Forelimb muscle (tissue), 1 donor: Measurements from ENCODE around the gene PIGN. TPM values are rescaled to one million over a fixed set of nuclear protein-coding genes. Genes with fewer than 3 reads are reported as not detected.
"Not testable (repeated sequence)": the region's sequence is repeated elsewhere in the genome, so short reads cannot be mapped to it uniquely, and the experiment has no call there.

Experiments
- DNase-seq: peaks from one replicate; pipeline ENCODE4 v3.0.0-alpha.2; 2013; ENCODE audit warnings: low read depth
- polyA plus RNA-seq: library from polyadenylated mRNA; unstranded; fragments of 120-200 nt; gene quantifications from one replicate; pipeline ENCODE4 v1.2.1, GENCODE V29; 2013; ENCODE audit not compliant: insufficient read length

The PIGN gene
- polyA plus RNA-seq, 1 donor: 17.4 TPM

DNA sequence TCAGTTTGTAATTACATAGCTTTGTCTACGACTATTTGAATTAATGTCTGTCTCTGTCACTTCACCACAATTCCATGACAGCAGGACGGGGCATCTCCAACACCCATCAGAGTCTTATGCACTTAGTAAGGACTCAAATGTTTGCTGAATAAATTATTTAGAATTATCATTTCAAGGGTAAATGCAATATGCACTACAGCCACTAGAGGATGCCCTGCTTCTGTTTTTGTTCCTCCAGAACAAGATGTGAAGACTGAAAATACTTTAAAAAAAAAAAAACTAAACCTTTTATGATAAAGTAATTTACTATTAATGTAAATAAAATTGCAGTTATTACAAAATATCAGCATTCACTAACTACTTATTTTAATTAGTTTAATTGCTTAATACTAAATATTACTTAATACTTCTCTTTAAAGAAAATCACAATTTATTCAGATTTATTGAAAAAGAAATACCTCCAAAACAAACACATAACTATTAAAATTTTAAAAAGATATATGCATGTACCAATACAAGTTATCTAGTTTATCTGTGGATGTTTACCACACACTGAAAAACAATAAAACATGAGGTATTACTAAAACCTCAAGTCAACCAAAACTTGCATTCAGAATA, 3.2 kb downstream of the PIGN start:
- DNase-seq: peak; percentile 32

DNA sequence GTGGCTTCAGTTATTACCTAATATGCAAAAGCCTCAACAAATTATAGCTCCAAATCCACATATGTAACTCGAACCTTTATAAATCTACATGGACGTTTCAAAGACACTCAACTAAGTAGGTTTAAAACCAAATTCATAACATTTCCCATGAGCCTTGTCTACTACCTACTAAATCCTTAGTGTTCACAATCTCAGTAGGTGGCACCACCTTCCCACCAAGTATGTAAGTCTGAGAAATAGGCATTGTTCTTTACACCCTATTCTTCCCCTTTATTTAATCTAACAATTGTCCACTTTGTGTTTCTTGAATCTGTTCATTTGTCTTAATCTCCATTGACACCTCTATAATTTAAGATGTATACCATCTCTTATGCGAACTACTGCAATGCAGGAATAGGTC, 4.6 kb downstream of the PIGN start:
- DNase-seq: no peak

DNA sequence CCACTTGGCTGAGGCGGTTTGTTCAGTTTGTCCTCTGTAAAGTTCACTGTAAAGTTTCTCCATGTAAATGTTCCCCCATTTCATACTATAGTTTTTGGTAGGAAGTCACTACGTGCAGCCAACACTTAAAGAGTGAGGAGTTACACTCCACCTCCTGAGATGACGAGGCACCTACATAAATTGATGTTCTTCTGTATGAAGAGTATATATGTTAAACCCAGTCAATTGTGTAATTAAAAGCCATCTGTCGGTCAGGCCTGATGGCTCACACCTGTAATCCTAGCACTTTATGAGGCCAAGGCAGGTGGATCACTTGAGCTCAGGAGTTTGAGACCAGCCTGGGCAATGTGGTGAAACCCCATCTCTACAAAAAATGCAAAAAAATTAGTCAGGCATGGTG, 7.6 kb downstream of the PIGN start:
- no peak for DNase-seq

DNA sequence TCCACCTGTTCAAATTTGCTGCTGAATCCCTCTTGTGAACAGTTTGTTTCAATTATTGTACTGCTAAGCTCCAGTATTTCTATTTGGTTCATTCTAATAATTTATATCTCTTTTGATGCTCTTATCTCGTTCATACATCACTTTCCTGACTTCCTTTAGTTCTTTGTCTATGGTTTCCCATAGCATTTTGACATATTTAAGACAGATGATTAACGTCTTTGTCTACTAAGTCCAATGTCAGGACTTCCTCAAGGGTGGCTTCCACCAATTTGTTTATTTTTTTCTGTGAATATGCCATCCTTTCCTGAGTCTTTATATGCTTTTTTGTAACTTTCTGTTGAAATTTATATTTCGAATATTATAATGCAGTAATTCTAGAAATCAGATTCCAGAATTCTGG, 9.6 kb downstream of the PIGN start:
- no peak for DNase-seq

DNA sequence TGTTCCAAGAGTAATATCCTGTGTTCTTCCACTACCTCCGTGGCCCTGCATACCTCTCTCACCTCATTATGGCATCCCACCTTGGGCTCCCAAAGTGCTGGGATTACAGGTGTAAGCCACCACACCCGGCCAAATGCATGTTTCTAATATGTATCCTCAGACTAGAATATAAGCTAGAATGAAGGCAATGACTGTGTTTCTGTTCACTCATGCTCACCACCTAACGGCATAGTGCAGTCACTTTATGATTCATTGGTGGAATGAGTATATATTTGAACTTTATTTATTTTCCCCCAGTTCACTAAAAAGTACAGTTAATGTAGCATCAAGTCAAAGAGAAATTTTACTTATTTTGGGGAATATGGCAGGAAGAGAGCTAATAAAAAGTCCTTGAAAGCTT, 11.3 kb downstream of the PIGN start:
- DNase-seq: no peak

DNA sequence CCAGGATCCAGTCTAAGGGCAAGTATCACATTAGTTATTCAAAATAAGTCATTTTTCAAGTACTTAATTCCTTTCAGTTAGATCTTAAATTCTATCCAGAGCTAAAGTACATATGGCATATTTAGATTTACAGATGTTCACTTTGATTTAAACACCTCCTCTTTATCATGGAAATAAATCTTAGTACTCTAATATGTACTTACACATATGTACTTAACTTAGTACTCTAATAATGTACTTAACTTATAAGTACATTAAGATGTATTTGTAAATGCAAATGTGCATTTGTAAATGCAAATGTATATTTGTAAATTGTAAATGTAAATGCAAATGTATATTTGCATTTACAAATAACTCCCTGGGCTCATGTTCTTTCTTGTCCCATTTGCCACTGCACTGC, 14.6 kb downstream of the PIGN start:
- DNase-seq: no peak

DNA sequence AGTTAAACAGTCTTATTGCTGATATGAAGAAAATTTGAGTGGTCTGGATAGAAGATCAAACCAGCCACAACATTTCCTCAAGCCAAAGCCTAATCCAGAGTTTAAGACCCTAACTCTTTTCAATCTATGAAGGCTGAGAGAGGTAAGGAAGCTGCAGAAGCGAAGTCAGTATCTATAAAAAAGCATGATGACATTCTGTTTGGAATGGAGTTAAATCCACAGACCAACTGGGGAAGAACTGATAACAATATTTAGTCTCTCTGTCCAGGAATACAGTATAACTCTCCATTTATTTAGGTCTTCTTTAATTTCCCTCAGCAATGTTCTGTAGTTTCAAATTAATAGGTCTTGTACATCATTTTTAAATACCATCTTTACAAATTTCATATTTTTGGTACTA, 16.0 kb downstream of the PIGN start:
- DNase-seq: no peak

DNA sequence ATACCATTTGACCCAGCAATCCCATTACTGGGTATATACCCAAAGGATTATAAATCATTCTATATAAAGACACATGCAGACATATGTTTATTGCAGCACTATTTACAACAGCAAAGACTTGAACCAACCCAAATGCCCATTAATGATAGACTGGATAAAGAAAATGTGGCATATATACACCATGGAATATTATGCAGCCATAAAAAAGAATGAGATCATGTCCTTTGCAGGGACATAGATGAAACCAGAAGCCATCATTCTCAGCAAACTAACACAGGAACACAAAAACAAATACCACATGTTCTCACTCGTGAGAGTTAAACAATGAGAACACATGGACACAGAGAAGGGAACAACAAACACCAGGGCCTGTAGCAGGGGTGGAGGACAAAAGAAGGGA, 20.3 kb downstream of the PIGN start:
- not testable (repeated sequence) for DNase-seq

DNA sequence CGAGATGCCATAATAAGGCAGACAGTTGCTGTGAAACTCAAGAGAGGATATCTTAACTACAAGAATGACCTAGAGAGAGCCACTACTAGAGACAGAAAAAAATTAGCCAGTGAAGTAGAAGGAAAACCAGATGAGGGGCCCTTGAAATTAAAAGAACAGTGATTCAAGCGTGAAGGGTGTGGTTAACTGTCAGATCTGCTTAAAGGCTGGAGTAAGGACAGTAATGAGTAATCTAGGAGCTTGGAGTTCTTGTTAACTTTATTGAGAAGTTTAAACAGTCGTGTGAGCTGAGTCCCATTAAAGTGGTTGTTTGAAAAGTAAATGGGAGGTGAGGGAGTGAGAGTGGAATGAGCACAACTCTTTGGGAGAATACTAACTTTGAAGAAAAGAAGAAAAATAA, 21.3 kb downstream of the PIGN start:
- DNase-seq: no peak

DNA sequence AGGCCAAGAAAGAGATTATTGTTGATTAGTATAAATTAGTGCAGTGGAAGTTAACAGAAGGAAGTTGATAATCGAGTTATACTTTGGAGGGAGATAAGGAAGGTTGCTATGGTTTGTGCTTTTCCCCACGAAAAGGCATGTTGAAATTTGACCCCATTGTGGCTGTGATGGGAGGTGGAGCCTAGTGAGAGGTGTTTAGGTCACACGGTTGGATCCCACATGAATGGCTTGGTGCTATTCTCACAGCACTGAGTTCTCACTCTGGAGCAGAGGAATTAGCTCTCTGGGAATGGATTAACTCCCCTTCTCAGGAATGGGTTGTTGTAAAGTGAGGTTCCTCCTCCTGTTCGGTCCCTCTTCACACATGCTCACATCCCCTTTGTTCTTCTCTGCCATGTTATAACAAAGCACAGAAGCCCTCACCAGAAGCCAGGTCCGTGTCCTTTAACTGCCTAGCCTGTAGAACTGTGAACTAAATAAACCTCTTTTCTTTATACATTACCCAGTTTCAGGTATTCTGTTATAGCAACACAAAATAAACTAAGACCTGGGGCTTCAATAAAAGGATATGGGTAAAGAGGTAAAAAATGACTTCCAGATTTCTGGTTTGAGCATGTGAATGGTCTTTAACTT, 21.9 kb downstream of the PIGN start:
- DNase-seq: no peak

DNA sequence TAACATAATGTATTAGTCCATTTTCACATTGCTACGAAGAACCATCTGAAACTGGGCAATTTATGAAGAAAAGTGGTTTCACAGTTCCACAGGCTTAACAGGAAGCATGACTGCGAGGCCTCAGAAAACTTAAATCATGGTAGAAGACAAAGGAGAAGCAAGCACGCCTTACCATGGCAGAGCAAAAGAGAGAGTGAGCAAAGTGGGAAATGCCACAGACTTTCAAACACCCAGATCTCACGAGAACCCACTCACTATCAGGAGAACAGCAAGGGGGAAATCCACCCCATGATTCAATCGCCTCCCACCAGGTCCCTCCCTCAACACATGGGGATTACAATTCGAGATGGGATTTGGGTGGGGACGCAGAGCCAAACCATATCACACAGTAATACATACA, 22.5 kb downstream of the PIGN start:
- no peak for DNase-seq

DNA sequence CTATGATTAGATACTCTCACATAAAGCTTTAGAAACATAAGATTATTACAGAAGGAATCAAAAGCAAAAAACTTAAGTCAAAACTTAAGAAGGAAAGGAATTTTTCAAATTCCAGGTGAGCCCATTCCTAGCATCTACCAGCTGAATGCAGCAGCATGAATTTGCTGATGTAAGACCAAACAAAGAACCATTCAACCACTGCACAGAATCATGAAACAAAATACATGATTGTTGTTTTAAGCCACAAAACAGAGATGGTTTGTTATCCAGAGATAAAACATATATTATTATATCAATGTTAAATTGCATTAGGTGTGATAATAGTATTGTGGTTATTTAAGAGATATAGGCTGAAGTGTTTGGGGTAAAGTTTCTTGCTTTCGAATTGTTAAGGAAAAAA, 29.0 kb downstream of the PIGN start:
- no peak for DNase-seq

DNA sequence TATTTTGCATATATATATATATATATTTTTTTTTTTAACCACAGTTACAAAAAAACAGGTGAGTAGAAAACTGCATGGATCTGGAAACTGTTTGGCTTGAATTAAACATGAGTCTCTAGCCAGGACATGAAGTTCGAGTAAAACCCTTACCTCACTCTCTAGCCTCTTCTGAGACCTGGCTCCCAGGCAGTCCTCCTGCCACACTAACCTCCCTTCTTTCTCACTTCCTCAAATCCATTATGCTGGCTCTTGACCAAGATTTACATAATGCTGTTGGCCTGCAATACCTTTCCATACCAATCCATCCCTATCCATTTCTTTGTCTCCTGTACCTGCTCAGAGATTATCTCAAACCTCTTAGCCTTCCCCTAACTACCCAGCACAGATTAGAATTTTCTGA, 34.0 kb downstream of the PIGN start:
- no peak for DNase-seq

DNA sequence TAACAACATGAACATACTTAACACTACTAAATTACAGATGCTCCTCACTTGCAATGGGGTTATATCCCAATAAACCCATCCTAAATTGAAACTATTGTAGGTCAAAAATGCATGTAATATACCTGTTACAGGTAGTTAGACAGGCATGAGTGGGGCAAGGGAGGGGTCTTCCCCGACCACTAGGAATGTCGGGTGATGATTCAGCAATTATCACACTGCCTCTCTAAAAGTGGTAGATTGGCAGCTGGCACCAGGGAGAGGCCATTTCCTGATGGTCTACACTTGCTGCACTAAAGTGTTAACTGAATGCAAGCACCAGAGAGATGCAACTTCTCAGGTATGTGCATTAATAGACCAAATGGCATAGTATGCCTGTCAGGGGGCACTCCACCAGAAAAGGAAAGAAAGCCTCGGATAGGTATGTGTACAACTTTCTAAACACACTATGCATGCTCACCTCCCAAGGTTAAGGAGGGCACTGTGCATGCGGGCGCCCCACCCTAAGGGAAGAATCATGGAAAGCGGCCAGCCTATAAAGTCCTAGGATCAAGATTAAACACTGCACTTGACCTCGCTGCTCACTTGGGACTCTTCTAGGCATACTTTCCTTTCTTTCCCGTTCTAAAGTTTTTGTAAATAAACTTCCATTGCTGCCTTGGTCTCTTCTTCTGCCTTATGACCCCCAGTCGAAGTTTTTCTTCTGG, 35.6 kb downstream of the PIGN start:
- no peak for DNase-seq

DNA sequence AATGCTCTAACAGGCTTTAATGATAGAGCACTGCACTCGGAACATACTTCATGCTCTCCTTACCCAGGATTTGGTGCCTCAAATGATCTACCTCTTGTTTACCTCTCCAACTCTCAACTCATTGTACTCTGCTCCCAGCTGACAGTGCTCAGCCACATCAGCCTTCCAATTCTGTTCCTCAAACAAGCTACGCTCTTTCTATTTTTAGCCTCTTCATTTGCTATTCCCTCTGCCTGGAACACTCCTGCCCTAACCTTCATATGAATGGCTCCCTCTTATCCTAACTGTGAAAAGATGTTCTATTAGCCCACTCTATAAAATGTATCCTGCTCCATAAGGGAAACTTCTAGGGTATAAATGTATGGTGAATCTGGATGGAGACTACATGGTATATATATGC, 42.5 kb downstream of the PIGN start:
- no peak for DNase-seq

DNA sequence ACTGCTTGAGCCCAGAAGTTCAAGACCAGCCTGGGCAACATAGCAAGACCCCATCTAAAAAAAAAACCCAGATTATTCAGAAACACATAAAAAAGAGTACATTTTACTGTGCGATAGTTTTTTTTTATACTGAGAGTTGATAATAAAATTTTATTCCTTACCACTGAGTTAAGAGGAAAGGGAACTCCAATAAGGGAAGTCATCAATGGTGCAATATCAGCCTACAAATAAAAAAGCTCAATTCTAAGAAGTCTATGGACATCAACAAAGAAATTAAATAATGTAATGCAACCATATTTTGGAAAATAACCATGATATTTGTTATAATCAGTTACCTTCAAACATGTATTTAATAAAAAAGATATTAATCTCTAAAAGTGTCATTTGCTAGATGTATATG, 46.6 kb downstream of the PIGN start:
- DNase-seq: no peak

DNA sequence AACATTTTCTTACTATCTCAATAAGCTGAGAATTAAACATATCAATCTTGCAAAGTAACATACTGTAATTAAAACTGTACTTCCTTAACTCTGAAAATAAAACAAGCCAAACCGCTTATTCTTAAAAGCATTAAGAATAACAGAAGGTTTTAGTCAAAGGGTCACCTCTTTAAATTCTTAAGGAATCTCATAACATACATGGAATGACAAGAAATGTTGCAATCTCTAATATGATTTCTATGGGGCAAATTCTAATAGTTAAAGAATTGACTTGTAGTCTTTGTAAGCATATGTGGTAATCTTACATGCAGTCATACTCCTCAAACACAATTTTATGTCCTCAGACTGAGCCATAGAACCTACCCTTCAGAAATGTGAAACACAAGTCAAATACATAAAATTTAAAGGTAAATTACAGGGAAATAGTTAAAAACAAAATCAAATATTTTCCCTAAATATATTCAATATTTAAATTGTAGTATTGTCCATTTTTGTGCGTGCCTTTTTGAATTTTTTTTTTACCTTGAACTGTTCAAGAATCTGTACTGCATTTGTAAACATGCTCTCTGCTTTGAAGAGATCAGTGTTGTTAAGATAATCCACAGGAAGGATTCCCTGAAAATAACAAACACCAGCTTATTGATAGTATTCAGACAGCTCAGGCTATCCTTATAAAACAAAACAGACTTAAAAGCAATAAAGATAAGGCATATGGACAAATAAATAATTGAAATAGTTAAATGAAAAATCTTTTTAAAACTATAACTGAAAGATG, 48.2 kb downstream of the PIGN start:
- DNase-seq: no peak

DNA sequence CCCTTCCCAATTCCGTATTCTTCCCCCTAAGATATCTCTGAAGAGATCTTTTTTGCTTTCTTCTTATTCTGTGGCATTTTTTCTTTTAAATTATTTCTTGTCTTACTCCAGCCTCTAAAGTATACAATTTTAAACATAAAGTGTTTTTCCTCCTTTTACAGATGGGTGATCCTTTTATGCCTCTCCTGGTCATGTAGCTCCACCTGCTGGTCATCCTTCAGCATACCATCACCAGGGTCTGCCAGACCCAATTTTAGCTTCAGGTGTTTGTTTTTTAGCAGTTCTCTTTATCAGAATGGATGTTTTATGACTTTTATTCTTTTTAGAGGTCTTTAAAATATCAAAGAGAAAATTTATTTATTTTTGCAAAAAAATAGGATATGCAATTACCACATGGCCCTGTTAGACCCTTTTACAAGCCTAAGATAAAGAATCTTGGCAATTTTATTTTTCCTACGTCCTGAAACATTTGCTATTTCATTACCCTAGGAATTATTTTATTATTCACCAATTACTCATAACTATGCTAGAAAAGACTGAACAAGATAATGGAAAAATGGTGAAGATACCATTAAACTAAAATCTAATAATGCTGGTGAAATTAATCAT, 55.5 kb downstream of the PIGN start:
- peak; percentile 49 for DNase-seq

DNA sequence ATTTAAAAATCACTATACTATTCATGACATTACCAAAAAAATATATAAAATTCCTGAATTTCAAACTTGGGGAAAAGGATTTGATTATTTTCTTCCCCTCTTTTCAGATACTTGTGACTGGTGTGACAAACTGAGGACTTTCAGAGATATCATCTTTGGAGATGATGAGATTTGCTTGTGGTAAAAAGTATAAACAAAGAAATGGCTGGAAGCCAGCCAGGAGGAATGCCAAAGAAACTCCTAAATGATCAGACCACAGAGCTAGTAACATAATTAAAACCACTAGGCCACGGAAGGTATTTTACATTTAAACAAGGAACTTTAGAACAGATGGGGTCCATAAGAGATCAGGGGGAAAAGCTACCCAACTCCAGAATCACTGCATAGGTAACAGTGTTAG, 58.7 kb downstream of the PIGN start:
- no peak for DNase-seq

DNA sequence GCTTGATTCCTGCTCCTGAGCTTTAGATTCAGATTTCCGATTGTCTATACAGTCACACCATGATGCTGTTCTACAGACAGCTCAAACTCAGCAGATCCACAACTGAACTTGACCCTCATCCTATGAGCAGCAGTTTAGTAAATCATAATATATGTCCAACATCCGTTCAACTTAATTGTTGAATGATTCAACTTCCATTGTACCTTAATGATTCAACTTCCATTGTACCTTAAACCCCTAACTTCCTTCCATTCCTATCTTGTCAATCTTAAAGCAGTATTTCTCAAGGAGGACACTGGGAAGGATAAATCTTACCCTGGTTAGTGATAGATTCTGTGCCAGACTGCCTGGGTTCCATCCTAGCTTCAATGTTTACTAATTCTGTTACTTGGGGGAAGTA, 60.1 kb downstream of the PIGN start:
- no peak for DNase-seq

DNA sequence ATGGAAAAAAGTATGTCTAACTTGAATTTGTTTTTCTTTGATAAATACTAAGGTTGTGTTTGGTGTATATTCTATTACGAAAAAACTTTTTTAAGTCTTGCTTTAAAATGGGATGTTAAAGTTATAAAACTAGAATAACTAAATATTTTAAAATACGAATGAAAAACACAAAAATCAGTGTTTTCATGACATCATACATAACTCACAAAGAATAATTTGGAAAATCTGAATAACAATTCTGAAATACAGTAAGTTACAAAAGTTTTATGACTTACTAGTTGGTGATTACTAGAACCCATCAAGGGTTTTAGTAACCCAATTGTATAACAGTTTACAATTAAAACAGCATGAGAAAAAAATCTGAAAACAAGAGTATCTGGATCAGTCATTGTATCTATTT, 61.2 kb downstream of the PIGN start:
- DNase-seq: no peak

DNA sequence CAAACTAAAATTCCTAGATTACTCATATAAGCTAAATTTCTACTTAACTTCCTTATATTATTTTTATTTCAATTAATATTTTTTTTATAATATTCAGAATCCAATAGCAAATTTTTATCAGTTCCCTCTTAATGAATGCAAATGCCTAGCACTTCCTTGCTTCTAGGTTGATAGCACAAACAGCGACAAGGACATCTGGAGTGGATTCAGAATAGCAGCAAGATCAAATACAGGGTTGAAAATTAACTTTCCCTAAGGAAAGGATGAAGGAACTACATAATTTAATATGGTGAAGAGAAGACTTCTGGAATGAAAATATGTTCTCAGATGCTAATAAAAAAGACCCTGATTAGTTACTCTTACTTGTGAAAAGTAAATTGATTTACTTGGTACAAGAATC, 64.5 kb downstream of the PIGN start:
- DNase-seq: no peak
